NCI-H1694 (cell line): ENCODE measurements around the gene YARS1.

Source experiments
- DNase-seq: peaks from one replicate; lab custom pipeline; 2025; lab: John Stamatoyannopoulos, UW

YARS1 gene

GRCh38 chr1:32779242-32779641 is 37.9 kb downstream of the YARS1 start:
- no peak for DNase-seq

DNA sequence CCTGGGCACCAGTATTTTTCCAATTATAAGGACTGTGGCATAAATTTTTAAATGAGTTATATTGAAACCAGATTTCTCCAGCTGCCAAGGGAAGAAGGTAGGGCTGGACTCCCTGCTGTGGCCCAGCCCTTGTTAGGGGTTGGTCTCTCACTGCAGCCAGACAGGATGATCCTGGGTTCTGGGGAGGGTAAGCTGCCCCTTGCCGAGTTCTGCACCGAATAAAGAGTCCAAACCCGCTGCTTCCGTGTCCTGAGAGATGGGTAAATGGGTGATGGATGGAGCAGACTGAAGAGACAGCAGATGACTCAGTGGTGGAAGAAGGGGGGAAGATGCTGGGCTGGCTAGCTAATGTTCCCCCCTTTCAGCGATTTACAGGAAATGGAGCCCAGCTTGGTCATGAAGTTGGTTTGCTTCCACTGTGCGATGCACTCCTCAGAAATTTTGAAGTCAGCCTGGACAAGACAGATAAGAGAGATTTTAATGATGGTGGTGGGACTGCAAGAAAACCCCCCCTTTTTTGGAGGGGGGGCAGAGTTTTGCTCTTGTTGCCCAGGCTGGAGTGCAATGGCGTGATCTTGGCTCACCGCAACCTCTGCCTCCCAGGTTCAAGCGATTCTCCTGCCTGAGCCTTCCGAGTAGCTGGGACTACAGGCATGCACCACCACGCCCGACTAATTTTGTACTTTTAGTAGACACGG is 41.4 kb downstream of the YARS1 start:
- DNase-seq, result no peak

DNA sequence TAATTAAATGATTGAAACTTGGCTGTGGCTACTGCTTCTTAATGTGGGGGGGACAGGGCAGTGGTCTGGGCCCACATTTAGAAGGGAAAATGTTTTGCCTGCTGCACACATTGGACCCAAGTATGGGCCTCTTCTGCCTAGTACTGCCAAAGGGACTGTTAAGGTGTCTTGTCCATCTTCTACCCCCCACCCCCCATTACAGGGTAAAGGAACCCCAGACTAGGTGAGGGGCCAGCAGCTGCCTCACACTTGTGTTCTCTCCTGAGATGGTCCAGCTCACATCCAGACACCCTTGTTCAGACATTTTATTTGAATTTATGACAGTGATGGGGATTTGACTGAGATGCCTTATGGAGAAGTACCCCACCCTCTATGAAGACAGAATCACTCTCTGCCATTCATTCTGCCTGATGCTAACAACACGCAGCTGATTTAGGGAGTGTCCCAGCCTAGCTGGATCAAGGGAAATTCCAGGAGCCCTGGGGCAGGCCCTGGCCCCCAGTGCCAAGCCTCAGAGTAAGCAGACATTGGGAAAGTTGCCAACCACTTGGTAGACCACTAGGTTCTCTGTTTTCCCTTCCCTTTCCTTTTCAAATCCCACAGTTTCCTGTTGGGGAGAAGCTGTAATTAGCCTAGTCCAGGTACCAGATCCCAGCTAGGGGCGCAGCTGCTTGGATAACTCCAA is 42.1 kb downstream of the YARS1 start:
- no peak for DNase-seq

DNA sequence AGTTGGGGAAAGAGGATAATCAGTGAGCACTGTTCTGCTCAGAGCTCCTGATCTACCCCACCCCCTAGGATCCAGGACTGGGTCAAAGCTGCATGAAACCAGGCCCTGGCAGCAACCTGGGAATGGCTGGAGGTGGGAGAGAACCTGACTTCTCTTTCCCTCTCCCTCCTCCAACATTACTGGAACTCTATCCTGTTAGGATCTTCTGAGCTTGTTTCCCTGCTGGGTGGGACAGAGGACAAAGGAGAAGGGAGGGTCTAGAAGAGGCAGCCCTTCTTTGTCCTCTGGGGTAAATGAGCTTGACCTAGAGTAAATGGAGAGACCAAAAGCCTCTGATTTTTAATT is 42.7 kb downstream of the YARS1 start:
- DNase-seq, result no peak

DNA sequence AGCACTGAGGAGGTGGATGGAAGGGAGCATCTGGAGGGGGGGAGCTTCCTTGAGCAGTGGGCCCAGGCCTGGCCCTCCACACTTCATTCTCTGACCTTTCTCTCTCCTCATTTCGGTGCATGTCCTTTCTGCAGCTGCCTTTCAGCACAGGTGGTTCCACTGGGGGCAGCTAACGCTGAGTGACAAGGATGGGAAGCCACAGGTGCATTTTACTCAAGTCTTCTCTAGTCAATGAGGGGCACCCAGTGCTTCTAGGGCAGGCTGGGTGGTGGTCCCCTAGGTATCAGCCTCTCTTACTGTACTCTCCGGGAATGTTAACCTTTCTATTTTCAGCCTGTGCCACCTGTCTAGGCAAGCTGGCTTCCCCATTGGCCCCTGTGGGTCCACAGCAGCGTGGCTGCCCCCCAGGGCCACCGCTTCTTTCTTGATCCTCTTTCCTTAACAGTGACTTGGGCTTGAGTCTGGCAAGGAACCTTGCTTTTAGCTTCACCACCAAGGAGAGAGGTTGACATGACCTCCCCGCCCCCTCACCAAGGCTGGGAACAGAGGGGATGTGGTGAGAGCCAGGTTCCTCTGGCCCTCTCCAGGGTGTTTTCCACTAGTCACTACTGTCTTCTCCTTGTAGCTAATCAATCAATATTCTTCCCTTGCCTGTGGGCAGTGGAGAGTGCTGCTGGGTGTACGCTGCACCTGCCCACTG is 43.2 kb downstream of the YARS1 start:
- DNase-seq, result no peak

DNA sequence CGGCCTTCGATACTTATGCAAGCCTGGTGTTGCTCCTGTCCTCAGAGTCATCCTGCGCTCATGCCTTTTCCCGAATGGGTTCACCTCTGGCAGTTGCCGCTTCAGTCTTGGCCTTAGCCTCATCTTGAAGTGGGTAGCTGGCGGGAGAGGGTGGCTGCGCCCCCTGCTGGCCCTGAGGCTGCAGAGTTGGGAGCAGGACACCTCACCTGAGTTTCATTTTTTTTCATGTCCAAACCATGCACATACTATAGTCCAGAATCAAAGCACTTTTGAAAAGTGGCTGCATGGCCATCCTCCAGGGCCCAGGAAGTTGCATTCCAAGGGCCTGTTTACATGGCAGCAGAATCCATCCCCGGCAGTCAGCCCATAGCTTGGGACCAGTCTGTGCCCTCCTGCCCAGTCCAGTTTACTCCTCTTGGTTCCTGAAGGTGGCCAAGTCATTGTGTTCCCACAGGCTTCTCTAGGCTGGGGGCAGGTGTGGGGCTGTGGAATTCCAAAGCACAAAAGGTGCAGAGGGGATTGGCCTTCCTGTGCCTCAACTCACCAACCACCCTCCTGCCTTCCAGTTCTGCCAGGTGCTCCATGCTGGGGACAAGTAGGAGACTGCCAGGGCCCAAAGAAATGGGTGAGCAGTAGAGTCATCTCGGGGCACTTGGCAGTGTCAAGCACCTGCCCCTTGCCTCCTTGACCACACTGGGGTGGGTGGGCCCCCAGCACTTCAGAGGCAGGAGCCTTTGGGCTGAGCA is 44.0 kb downstream of the YARS1 start:
- peak; percentile 49 for DNase-seq

DNA sequence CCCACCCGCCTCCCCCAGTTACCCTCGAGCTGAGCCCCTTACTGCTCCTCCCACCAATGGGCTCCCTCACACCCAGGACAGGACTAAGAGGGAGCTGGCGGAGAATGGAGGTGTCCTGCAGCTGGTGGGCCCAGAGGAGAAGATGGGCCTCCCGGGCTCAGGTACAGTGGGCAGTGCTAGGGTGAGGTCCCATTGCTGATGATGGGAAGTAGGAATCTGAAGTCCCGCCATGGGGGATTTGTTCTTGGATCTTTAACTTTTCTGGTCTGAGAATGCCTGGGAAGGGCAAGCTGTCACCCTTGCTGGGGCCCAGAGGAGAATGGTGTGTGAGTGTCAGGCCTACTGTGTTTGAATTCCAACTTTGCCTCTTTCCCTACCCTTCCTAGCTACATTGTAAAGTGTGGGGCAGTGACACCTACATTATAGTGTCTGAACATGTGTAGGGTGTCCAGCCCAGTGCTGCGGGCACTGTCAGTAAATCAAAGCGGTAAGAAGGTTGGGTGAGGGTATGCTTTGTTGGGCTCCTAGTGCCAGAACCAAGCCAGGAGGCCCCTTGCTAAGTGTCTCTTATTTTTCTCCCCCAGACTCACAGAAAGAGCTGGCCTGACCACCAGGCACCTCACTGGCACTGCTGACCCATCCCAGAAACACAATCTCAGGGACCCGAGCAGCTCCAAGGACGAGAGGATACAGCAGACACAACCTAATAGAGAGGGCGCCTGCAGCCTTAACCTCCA is 44.7 kb downstream of the YARS1 start:
- DNase-seq, result no peak

DNA sequence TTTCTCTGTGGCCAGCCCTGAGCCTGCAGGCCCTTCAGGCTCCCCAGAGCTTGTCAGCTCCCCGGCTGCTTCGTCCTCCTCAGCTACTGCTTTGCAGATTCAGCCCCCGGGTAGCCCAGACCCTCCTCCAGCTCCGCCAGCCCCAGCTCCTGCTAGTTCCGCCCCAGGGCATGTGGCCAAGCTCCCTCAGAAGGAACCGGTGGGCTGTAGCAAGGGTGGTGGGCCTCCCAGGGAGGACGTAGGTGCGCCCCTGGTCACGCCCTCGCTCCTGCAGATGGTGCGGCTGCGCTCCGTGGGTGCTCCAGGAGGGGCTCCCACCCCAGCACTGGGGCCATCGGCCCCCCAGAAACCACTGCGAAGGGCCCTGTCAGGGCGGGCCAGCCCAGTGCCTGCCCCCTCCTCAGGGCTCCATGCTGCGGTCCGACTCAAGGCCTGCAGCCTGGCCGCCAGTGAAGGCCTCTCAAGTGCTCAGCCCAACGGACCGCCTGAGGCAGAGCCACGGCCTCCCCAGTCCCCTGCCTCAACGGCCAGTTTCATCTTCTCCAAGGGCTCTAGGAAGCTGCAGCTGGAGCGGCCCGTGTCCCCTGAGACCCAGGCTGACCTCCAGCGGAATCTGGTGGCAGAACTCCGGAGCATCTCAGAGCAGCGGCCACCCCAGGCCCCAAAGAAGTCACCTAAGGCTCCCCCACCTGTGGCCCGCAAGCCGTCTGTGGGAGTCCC is 45.4 kb downstream of the YARS1 start:
- DNase-seq, result no peak

DNA sequence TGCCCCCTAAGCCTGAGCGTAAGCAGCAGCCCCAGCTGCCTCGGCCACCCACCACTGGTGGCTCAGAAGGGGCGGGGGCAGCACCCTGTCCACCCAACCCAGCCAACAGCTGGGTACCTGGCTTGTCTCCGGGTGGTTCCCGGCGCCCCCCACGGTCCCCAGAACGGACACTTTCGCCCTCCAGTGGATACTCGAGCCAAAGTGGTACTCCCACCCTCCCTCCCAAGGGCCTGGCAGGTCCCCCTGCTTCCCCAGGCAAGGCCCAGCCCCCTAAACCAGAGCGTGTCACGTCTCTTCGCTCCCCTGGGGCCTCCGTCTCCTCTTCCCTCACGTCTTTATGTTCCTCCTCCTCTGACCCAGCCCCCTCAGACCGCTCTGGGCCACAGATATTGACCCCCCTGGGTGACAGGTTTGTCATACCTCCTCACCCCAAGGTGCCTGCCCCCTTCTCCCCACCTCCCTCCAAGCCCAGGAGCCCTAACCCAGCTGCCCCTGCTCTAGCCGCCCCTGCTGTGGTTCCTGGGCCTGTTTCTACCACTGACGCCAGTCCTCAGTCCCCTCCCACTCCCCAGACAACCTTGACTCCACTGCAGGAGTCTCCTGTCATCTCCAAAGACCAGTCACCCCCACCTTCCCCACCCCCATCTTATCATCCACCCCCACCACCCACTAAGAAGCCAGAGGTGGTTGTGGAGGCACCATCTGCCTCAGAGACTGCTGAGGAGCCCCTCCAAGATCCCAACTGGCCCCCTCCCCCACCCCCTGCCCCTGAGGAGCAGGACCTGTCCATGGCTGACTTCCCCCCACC is 46.2 kb downstream of the YARS1 start:
- no peak for DNase-seq

GRCh38 chr1:32770221-32770731 is 46.9 kb downstream of the YARS1 start:
- no peak for DNase-seq

- DNase-seq, result no peak
These were observed 47.5 kb downstream of the YARS1 start for GRCh38 chr1:32769524-32770220.

DNA sequence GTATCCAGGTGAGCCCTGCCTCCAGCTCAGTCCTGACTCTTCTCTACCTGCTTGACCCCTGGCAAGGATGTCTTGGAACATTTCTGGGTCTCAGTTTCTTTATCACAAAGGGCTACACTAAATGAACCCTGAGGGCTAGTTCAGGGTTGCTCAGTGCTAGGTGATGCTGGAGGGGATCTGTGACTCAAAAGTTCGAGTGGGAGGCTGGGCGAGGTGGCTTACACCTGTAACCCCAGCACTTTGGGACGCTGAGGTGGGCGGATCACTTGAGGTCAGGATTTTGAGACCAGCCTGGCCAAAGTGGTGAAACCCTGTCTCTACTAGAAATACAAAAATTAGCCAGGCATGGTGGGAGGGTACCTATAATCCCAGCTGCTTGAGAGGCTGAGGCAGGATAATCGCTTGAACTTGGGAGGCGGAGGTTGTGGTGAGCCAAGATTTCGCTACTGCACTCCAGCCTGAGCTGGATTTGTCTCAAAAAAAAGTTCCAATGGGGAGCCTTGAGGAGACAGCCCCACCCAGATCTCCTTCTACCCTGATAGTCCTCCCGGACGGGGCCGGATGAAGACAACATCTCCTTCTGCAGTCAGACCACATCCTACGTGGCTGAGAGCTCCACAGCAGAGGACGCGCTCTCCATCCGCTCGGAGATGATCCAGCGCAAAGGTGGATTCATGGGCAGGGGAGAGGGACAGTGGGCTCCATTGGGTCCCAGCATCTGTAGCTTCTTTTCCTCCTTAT is 48.9 kb downstream of the YARS1 start:
- no peak for DNase-seq

DNA sequence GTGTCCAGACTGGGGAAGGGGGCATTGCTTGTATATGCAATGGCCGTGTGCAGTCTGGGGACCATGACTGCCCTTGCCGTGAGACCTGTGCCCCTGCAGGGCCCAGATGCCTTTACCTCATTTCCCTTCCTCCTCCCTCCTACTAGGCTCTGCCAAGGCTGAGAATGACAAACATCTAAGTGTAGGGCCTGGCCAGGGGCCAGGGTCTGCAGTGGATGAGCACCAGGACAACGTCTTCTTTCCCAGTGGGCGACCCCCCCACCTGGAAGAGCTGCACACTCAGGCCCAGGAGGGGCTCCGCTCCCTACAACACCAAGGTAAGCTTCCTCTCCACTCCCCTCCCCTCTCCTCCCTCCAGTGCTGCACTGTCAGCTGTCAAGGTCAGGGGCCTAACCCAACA is 49.5 kb downstream of the YARS1 start:
- DNase-seq, result no peak

DNA sequence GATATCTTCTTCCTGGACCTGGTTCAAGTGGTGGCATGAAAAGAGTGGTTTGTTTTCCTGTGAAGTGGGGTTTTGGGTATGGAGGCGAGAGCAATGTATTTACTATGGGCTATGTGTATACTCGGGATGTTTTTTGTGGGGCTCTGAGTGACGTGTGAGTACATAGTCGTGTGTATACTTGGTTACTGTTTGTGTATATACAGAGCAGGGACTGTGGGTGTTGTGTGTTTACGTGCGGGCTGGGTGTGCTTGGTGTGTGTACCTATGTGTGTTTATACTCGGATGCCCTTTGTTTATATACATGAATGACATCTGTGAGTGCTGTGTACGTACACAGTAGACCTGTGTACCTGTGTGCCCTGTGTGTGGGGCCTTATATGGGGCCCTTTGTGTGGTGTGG is 50.0 kb downstream of the YARS1 start:
- no peak for DNase-seq

DNA sequence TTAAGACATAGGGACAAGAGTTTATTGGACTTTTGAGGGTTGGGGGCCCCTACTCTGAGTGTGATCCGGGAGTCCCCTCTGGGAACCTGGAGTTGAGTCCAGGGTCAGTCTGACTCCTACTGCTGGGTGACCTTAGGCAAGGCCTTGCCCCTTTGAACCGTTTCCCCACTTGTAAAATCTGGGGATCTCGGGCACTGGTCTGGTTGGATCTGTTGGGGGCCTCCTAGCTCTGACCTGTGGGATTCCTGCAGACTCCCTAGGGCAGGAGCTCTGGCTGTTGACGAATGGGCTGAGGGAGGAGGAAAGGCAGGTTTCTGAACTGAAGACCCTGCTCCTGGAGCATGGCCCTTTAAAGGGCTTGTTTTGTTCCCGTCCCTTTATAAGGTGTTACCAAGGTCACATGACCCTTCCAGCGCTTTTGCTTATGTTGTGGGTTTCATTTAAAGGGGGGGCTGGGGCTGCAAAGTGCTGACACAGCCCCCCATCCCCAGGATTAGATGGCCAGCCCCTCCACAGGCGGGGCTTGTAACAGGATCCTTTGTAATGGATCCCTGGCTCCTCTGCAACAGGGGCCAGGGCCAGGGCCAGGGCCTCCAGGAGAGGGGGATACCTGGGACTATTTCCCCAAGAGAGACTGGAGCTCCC is 50.7 kb downstream of the YARS1 start:
- no peak for DNase-seq

DNA sequence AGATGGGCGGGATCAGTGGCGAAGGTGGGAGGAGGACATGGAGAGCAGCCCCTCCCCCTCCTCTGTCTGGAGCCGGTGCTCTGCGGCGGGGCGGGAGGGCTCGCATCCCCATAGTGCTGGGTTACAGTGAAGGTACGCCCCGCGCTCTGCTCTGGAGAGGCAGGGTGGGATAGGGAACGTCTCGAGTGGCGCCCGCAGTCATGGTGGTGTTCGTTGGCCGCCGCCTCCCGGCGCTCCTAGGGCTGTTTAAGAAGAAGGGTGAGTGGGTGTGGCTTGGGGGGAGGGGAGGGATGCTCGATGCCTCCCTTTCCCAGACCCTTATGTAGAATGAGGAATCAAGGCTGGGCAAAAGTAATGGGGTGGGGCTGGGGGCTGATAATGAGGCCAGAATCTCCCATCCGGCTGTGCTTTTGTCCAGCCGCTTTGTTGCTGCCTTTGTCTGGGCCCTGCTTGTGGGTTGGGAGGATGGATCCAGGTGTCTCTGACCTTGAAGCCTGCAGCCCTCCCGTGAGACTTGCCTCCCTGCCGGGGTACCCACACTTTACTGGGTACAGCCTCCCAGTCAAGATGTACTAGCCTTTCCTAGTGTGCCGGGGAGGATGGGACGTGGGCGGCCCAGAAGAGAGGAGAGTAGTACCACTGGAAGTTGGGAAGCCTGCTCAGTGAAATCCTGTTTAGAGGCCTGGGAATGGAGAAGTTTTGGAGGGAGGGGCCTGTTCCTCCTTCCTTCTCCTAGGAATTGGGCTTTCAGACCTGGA is 51.4 kb downstream of the YARS1 start:
- DNase-seq, result peak; percentile 60

- DNase-seq, result peak; percentile 60
These were observed 52.2 kb downstream of the YARS1 start for GRCh38 chr1:32764826-32765569.
